Activated CD4-positive, alpha-beta T cell treated with anti-CD3 and anti-CD28 coated beads, Interleukin-2, amount 50 U/mL, for 24 hours (primary cell): Measurements from ENCODE around the gene SLC27A3.
A peak's percentile ranks its signal among the peaks of the same experiment; 100 is the strongest.

ENCODE experiments used
- DNase-seq, 2 donors: peaks; one replicate each; pipeline ENCODE4 v3.0.0-alpha.2; 2020; ENCODE audit warnings: low read depth in 1 of 2, low spot score in 1 of 2

SLC27A3 gene

GRCh38 chr1:153774780-153775457 is at the start of gene SLC27A3:
TSS of gene SLC27A3 (plus strand) at chr1:153775407. CDS start at chr1:153775498, 91 bp downstream.
- no peak for DNase-seq

GRCh38 chr1:153727463-153728304 is 47.5 kb upstream of the SLC27A3 start, which contains the start of gene INTS3:
TSS of gene INTS3 (plus strand) at chr1:153728050. CDS start at chr1:153728635, 585 bp downstream.
- DNase-seq = peak; percentile 93 to 99

- DNase-seq = peak; percentile 12
Measured at GRCh38 chr1:153728305-153729066, 46.7 kb upstream of the SLC27A3 start.

GRCh38 chr1:153730468-153730988 is 44.7 kb upstream of the SLC27A3 start:
- no peak for DNase-seq

- DNase-seq = no peak
Measured at GRCh38 chr1:153733970-153734369, 41.2 kb upstream of the SLC27A3 start.

- no peak for DNase-seq
Measured at GRCh38 chr1:153734396-153735089, 40.7 kb upstream of the SLC27A3 start.

- no peak for DNase-seq
Measured at GRCh38 chr1:153735090-153735420, 40.2 kb upstream of the SLC27A3 start.

GRCh38 chr1:153741986-153742385 is 33.2 kb upstream of the SLC27A3 start:
- DNase-seq = no peak

- DNase-seq = no peak
Measured at GRCh38 chr1:153742411-153743142, 32.6 kb upstream of the SLC27A3 start.

GRCh38 chr1:153745417-153745816 is 29.8 kb upstream of the SLC27A3 start:
- no peak for DNase-seq

- DNase-seq = no peak
Measured at GRCh38 chr1:153746174-153746573, 29.0 kb upstream of the SLC27A3 start.

- DNase-seq = no peak
Measured at GRCh38 chr1:153748903-153749302, 26.3 kb upstream of the SLC27A3 start.

- peak; percentile 50 to 74 for DNase-seq
Measured at GRCh38 chr1:153749408-153750005, 25.7 kb upstream of the SLC27A3 start.

- DNase-seq = no peak
Measured at GRCh38 chr1:153750026-153750995, 24.9 kb upstream of the SLC27A3 start.

- no peak for DNase-seq
Measured at GRCh38 chr1:153752072-153752471, 23.1 kb upstream of the SLC27A3 start.

- DNase-seq = no peak
Measured at GRCh38 chr1:153752571-153753195, 22.5 kb upstream of the SLC27A3 start.

GRCh38 chr1:153754266-153754665 is 20.9 kb upstream of the SLC27A3 start:
- no peak for DNase-seq

GRCh38 chr1:153760440-153760839 is 14.8 kb upstream of the SLC27A3 start:
- DNase-seq = no peak
